ENCODE measurements around the gene CCL18.

- TF ChIP-seq POLR2A (IDR thresholded peaks at IDR 0.05; ENCODE audit: low read depth, low read length) (no peak), MYC (IDR thresholded peaks at IDR 0.05; ENCODE audit: low read depth, low read length) (no peak), CTCF (IDR thresholded peaks at IDR 0.05; ENCODE audit: extremely low read depth in 1 of 2, insufficient read depth in 1 of 2, low read depth in 1 of 2, low read length in 2 of 2) (no peak), POLR2AphosphoS5 (IDR thresholded peaks at IDR 0.05; ENCODE audit: insufficient read depth, low read depth, low read length) (no peak), MAX (IDR thresholded peaks at IDR 0.05; ENCODE audit: insufficient read depth, insufficient read length) (no peak), EZH2 (IDR thresholded peaks at IDR 0.05; ENCODE audit: borderline replicate concordance, low read depth, low read length, severe bottlenecking) (no peak), FOS (IDR thresholded peaks at IDR 0.05; ENCODE audit: borderline replicate concordance, insufficient read depth, low read length) (no peak)
These were observed 24.7 kb downstream of the CCL18 start for GRCh38 chr17:36088670-36089338.
